ENCODE data around the gene PIPOX. TPM values are rescaled to one million over a fixed set of nuclear protein-coding genes. Genes with fewer than 3 reads are reported as not detected.

PIPOX gene
- total RNA-seq, 6 donors from 2014 or later, result 0.91 to 3.6 (median 2.2) TPM; not detected in 2

- ATAC-seq (ENCODE audit: low FRiP score in 2 of 2), result no peak
- no peak for DNase-seq
- WGBS, 2 donors, result 85 to 92% methylated on average over 7 of the region's 7 CpGs
- H3K4me1 ChIP-seq, result peaks cover 3 to 11% (median 9%) of the 10 kb centered on the region in 4 donors
- H3K27me3 ChIP-seq, result peaks cover 0 to 13% (median 4%) of the 10 kb centered on the region in 4 donors
- no peak for TF ChIP-seq EP300 (IDR thresholded peaks at IDR 0.05)
- TF ChIP-seq POLR2AphosphoS5 (IDR thresholded peaks at IDR 0.05), result no peak
- no peak for TF ChIP-seq CTCF (IDR thresholded peaks at IDR 0.05)
- TF ChIP-seq POLR2A (IDR thresholded peaks at IDR 0.05), result no peak
- H3K4me3 ChIP-seq, result no peak overlapping the region
- no peaks in the 10 kb centered on the region for H3K36me3 ChIP-seq
- no peak overlapping the region for H3K27ac ChIP-seq
- no peaks in the 10 kb centered on the region for H3K9me3 ChIP-seq
Observed at GRCh38 chr17:29022074-29022473, 20.9 kb upstream of the PIPOX start.

GRCh38 chr17:29024316-29024952 is 18.5 kb upstream of the PIPOX start:
- Histone ChIP-seq H3K4me3 (no peak overlapping the region), H3K27me3 (peaks cover 0 to 9% (median 4%) of the 10 kb centered on the region in 4 donors), H3K27ac (no peak overlapping the region), H3K36me3 (no peaks in the 10 kb centered on the region), H3K9me3 (no peaks in the 10 kb centered on the region), H3K4me1 (peaks cover 3 to 9% (median 8%) of the 10 kb centered on the region in 4 donors)
- TF ChIP-seq POLR2A (IDR thresholded peaks at IDR 0.05) (no peak), CTCF (IDR thresholded peaks at IDR 0.05) (no peak), POLR2AphosphoS5 (IDR thresholded peaks at IDR 0.05) (no peak), EP300 (IDR thresholded peaks at IDR 0.05) (no peak)
- no peak for DNase-seq
- WGBS, 2 donors, result 41 to 64% methylated on average over 6 of the region's 6 CpGs
- ATAC-seq (ENCODE audit: low FRiP score in 2 of 2), result peak in 1 of 2 donors; percentile 30

GRCh38 chr17:29031488-29031887 is 11.5 kb upstream of the PIPOX start:
- Histone ChIP-seq H3K4me1 (no peaks in the 10 kb centered on the region), H3K27ac (no peak overlapping the region), H3K4me3 (no peak overlapping the region), H3K36me3 (no peaks in the 10 kb centered on the region), H3K27me3 (no peaks in the 10 kb centered on the region), H3K9me3 (peaks cover 5 to 13% (median 8%) of the 10 kb centered on the region in 4 donors)
- DNase-seq, result no peak
- TF ChIP-seq POLR2AphosphoS5 (IDR thresholded peaks at IDR 0.05) (no peak), POLR2A (IDR thresholded peaks at IDR 0.05) (no peak)
- 50 to 55% methylated on average over 5 of the region's 5 CpGs for WGBS, 2 donors
- no peak for ATAC-seq (ENCODE audit: low FRiP score in 2 of 2)

GRCh38 chr17:29032013-29032856 is 10.7 kb upstream of the PIPOX start:
- Histone ChIP-seq H3K4me1 (no peaks in the 10 kb centered on the region), H3K36me3 (no peaks in the 10 kb centered on the region), H3K27me3 (no peaks in the 10 kb centered on the region), H3K27ac (no peak overlapping the region), H3K9me3 (peaks cover 5 to 13% (median 8%) of the 10 kb centered on the region in 4 donors), H3K4me3 (no peak overlapping the region)
- DNase-seq (no peak), ATAC-seq (ENCODE audit: low FRiP score in 2 of 2) (no peak)
- TF ChIP-seq POLR2AphosphoS5 (IDR thresholded peaks at IDR 0.05) (no peak), POLR2A (IDR thresholded peaks at IDR 0.05) (no peak), CTCF (IDR thresholded peaks at IDR 0.05) (no peak), EP300 (IDR thresholded peaks at IDR 0.05) (no peak)
- 27 to 39% methylated on average over 8 to 11 of the region's 11 CpGs for WGBS, 2 donors

GRCh38 chr17:29032857-29033197 is 10.1 kb upstream of the PIPOX start:
- H3K36me3 ChIP-seq, result no peaks in the 10 kb centered on the region
- H3K27me3 ChIP-seq, result peaks cover 0 to 3% (median 0%) of the 10 kb centered on the region in 4 donors
- H3K4me1 ChIP-seq, result no peaks in the 10 kb centered on the region
- TF ChIP-seq POLR2AphosphoS5 (IDR thresholded peaks at IDR 0.05), result no peak
- TF ChIP-seq EP300 (IDR thresholded peaks at IDR 0.05), result no peak
- DNase-seq, result no peak
- no peak overlapping the region for H3K27ac ChIP-seq
- 24 to 37% methylated on average over 5 to 6 of the region's 6 CpGs for WGBS, 2 donors
- no peak overlapping the region for H3K4me3 ChIP-seq
- peaks cover 5 to 13% (median 8%) of the 10 kb centered on the region in 4 donors for H3K9me3 ChIP-seq
- ATAC-seq (ENCODE audit: low FRiP score in 2 of 2), result no peak
